Limb (tissue), 2 donors: ENCODE results near the gene CARD8.

ENCODE experiments used
- DNase-seq, 2 donors: peaks; one replicate each; pipeline ENCODE4 v3.0.0-alpha.2; 2016; ENCODE audit errors: extremely low spot score in 2 of 2

CARD8 gene

DNA sequence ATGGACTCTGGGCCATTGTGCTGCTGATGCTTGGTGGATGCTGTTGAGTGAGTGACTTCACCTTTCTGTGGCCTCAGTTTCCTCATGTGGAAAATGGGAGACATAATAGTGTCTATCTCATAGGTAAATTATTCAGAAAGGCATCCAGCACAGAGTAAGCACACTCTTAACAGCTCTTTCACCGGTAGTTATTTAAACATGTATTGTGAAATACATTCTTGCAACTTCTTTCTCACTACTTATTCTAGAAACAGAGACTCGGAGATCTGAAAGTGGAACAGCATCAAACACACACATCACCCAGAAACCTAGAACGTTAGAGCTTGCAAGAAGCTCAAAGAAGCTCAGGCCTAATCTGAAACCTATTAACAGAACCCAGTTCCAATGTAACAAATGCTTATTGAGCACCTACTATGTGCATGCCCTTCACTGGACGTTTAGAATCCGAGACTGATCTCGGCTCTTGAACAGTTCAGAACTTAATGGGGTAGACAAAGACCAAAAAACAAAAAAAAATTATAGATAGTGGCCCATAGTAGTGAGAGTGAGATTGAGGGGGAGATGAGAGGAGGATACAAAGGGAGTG is 81.2 kb downstream of the CARD8 start:
- no peak for DNase-seq

DNA sequence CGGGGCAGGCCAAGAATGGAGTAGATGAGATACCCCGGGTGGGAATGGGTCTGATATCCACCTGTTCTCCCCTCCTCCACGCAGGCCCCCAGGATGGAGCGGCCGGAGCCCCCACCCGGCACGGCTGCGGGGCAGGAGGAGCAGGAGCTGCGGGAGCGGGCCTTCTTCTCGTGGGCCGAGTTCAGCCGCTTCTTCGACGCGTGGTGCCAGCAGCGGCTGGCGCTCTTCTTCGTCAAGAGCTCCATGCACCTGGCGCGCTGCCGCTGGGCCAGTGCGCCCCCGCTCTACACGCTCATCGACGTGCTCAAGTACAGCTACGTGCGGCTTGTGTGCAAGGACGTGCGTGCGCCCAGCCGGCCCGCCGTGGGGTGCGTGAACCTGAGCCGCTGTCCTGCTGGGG is 84.0 kb downstream of the CARD8 start:
- no peak for DNase-seq

DNA sequence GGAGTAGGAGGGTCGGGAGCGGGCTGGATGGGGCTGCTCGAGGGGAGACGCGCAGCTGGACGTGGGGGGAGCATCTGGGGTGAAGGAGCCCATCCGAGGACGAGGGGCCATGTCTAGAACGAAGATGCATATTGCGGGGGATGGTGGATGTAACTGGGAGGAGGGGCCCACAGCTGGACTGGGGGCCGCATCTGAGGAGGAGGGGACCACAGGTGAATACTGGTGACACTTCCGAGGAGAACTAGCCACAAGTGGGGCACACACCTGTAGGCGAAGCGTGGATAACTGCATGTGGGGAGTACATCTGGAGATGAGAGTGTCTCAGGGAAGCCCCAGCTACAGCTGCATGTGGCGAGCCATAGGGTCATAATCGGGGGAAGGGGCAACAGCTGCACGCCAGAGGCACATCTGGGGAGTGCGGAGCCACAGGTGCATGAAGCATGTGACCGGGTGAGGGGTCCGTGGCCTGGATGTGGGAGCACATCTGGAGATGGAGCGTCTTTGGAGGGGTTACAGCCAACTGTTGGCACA is 84.8 kb downstream of the CARD8 start:
- DNase-seq: peak in 1 of 2 donors; percentile 13

DNA sequence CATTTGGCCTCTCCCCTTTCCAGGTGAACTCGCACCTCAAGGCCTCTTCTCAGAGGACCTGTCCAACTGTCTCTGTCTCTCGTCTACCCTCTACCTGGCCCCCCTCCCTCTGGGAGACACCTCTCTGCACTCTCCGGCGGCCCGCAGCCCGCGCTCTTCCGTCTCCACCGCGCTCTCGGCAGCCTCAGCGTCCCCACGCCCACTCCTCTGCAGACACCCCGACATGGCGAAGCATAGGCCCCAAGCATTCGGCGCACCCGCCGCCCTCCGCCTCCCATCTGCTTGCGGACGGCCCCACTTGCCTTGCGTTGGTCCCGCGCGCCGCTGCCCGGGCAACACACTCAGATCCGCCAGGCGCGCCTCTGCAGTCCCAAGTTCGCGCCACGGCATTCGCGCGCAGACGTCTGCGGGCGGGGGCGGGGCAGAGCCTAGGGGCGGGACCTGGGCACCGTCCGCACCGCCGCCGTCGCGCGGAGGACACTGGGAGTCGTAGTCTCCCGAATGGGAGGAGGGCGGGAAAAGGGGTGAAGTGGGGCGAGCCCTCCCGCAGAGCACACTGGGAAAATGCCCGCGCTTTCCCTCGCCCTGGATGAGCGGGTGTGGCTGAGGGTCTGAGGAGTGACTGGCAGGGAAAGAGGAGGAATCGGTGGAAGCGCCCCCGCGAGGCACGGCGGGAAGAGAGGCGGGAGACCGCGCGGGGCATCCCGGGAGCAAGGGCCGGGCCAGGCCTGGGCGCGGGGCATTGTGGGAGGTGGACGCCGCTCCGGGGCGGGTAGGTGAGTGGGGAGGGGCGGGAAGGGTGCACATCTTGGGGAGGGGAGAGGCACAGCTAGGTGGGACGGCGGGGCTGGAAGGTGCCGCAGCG is 85.5 kb downstream of the CARD8 start, which contains the start of the genes LIG1 and ZSWIM9:
TSS of gene LIG1 (minus strand) at position 406 of the 865 bp plus-strand sequence. CDS start 4,778 bp downstream, outside the sequence.
TSS of gene ZSWIM9 (plus strand) at position 742 of the 865 bp plus-strand sequence. CDS start 1,123 bp downstream, outside the sequence.
- DNase-seq: peak; percentile 94 to 97

DNA sequence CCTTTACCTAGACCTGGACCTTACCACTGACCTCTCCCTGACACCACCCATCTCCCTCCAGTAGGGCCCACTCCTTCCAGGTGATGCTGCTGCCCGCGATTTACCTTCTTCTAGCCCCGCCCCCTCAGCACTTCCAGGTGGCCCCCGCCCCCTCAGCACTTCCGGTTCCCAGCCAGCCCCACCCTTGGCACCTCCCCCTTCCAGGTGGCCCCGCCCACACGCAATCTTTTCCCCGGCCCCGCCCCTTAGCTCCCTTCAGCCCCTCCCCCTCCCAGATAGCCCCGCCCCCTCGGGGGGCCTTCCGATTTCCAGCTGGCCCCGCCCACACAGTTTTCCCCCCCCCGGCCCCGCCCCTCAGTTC is 86.2 kb downstream of the CARD8 start:
- DNase-seq: peak; percentile 15 to 89

DNA sequence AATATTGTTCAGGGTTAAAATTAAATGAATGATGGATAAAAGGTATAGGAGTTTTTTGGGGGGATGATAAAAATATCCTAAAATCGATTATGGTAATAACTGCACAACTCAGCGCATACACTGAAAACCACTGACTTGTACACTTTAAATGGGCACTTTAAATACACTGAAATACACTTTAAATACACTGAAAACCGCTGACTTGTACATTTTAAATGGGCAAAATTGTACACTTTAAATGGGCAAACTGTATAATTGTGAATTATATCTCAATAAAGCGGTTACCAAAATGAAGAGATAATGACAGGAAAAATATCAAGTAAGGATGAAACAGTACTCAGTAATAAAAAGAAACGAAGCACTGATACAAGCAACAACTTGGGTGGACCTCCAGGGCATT is 87.0 kb downstream of the CARD8 start:
- DNase-seq: no peak

DNA sequence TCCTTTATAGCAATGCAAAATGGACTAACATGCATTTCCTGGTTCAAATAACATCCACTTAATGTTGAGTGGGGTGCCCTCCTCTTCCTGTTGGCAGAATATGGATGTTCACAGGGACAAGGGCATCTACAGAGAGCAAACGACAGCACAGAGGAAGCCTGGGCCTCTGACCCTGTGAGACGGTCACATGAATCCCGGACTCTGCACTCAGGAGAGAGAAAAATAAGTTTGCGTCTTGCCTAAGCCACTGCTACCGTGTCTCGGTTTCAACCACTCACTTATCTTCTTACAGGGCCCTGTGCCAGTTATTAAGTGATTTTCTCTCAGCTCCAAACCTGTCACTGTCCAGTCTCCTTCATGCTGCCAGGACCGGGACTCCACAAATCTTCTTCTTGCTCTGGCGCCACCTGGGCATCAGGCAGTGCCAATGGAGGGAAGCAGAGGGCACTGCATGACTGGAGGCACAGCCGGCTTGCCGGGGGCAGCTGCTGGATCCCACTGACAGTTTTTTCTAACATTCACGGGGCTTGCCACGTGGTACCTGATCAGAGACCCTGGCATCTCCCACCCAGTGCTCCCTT is 97.4 kb downstream of the CARD8 start:
- no peak for DNase-seq
